PC-9 (cell line): ENCODE data around the gene CLDN8.

Experiments used
- EZH2 ChIP-seq: fragments of 200-600 bp; sonication (generic); IDR thresholded peaks from 2 replicates; pipeline ENCODE4 v1.8.0; 2017; ENCODE audit warnings: antibody characterized with exemption, low read depth
- TF ChIP-seq, protein P1 (sequence below): fragments of 200-600 bp; sonication (generic); conservative IDR thresholded peaks from 2 replicates; pipeline ENCODE4 v1.6.1; 2017; ENCODE audit warnings: mixed run types, antibody characterized with exemption, mild to moderate bottlenecking, moderate library complexity

DNA sequence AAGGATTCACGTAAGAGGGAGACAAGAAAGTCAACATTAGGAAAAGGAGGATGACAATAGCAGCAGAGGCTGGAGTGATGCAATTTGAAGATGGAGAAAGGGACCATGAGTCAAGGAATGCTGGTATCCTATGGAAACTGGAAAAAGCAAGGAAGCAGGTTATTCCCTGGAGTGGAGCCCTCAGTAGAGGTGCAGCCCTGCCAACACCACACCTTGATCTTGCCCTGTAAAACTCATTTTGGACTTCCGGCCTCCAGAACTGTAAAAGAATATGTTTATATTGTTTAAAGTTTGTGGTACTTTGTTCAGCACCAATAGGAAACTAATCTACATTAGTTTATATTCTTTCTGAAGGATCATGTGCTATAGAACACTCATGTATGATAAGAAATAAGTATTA is 29.7 kb downstream of the CLDN8 start:
- TF ChIP-seq, protein P1, sequence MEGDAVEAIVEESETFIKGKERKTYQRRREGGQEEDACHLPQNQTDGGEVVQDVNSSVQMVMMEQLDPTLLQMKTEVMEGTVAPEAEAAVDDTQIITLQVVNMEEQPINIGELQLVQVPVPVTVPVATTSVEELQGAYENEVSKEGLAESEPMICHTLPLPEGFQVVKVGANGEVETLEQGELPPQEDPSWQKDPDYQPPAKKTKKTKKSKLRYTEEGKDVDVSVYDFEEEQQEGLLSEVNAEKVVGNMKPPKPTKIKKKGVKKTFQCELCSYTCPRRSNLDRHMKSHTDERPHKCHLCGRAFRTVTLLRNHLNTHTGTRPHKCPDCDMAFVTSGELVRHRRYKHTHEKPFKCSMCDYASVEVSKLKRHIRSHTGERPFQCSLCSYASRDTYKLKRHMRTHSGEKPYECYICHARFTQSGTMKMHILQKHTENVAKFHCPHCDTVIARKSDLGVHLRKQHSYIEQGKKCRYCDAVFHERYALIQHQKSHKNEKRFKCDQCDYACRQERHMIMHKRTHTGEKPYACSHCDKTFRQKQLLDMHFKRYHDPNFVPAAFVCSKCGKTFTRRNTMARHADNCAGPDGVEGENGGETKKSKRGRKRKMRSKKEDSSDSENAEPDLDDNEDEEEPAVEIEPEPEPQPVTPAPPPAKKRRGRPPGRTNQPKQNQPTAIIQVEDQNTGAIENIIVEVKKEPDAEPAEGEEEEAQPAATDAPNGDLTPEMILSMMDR: no peak
- no peak for TF ChIP-seq EZH2
